CD4-positive, alpha-beta T cell treated with Interleukin-15 for 4 hours (primary cell): ENCODE data around the gene HES1.
"Not testable (repeated sequence)": the region's sequence is repeated elsewhere in the genome, so short reads cannot be mapped to it uniquely, and the experiment has no call there.

Experiments
- DNase-seq: peaks from one replicate; pipeline ENCODE4 v3.0.0-alpha.2; 2020; ENCODE audit warnings: low spot score

HES1 gene, protein sequence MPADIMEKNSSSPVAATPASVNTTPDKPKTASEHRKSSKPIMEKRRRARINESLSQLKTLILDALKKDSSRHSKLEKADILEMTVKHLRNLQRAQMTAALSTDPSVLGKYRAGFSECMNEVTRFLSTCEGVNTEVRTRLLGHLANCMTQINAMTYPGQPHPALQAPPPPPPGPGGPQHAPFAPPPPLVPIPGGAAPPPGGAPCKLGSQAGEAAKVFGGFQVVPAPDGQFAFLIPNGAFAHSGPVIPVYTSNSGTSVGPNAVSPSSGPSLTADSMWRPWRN

GRCh38 chr3:194135806-194136518 lies at the start of gene HES1:
Gene HES1, plus strand, starts transcription at chr3:194136148. Its CDS starts 233 bp downstream, at chr3:194136381.
- peak; percentile 7 for DNase-seq

DNA sequence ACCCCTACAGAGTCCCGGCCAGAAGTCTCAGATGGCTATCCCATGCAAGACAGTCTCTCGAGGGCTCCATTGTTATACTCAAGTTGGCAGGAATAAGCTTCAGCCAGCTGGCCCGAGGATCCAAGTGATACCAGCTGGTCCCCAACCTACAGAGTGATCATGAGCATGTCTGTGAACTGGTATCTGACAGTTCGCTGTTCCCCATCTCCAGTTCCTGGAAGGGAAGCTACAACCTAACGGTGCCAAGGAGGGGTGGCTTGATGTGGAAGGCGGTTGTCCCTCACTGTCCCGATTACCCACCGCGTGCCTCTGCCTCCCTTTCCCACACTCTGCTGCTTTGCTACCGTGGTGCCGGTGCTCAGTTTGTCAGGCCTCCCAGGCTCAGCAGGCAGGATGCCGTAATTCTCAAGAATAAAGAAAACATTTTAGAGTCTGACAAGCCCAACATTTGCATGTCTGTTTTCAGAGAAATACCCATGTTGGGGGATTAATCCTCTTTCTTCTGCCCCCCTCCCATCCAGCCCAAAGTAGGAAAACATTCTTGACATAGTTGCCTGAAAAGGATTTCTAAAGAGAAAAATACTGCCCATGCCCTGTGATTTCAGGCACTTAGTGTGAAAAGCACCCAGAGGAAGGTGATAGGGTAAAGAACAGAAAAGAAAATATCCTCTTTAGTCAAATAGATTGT lies 49.4 kb upstream of the HES1 start:
- no peak for DNase-seq

DNA sequence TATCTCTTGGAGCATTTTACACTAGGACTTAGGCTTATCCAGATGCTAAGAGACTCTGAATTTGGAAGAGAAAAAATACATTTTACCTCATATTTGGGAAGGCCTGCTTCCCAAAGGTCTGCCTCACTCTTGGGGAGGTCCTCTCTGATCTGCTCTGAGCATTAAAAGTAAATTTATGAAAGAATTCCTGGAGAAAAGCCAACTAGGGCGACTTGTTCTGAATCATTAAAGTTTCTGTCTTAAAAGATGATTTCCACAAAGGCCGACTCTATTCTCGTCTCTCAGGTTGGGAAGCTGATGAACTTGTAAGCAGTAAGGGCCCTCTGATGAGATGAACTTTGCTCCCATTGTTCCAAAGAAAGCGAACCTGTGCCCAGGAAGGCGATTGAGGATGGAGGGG lies 48.7 kb upstream of the HES1 start:
- DNase-seq = no peak

GRCh38 chr3:194087995-194088855 lies 47.7 kb upstream of the HES1 start:
- DNase-seq = no peak

- peak; percentile 38 for DNase-seq
Measured at GRCh38 chr3:194089357-194090177, 46.4 kb upstream of the HES1 start.

DNA sequence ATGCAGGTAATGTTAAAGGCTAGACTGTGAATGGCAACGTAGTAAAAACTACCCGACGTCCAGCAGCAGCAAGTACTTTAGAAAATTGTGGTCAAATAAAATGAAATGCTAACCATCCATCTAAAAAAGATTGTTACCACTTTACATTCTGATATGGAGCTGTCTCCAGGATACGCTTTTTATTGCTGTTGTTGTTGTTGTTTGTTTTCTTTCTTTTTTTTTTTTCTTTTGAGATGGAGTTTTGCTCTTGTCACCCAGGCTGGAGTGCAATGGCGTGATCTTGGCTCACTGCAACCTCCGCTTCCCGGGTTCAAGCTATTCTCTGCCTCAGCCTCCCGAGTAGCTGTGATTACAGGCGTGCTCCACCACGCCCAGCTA lies 45.8 kb upstream of the HES1 start:
- DNase-seq = not testable (repeated sequence)

DNA sequence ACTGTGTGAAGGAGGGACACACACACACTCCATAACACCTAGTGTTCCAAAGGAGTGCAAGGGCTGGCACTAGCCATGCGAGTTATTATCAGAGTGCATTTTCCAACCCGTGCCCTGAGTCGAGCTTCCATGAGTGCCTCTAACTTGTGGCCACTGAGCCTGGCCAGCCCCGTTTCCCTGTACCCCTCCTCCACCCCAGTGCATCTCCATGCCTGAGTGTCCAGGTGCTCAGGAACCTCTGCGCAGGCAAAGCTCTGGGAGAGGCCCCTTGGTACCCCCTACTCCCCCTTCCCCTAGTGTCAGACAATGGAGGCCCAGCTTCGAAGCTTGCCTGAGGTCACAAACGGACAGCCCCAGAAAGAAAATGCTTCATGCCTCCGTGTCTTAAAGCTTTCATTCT lies 45.2 kb upstream of the HES1 start:
- DNase-seq = no peak

- DNase-seq = no peak
Measured at GRCh38 chr3:194091141-194091540, 44.8 kb upstream of the HES1 start.

- not testable (repeated sequence) for DNase-seq
Measured at GRCh38 chr3:194091897-194092296, 44.1 kb upstream of the HES1 start.

DNA sequence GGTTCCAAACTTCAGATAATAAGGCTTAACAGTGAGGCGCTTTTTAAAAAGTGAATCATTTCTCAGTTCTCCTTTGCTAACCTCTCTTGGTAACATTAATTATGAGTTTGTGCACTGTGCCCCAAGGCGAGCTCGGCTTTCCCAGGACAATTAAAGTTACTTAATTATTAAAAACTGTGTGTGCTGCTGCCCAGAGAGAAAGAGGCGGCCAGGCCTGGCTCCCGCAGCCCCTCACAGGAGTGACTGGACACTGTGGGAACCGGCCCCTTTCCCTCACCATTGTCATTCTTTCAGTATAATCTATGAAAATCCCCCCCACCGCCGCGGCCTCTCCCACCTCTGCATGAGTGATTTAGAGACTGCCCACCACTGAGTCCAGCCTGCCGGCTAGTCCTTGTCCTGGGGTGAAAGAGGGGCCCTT lies 43.1 kb upstream of the HES1 start:
- no peak for DNase-seq

DNA sequence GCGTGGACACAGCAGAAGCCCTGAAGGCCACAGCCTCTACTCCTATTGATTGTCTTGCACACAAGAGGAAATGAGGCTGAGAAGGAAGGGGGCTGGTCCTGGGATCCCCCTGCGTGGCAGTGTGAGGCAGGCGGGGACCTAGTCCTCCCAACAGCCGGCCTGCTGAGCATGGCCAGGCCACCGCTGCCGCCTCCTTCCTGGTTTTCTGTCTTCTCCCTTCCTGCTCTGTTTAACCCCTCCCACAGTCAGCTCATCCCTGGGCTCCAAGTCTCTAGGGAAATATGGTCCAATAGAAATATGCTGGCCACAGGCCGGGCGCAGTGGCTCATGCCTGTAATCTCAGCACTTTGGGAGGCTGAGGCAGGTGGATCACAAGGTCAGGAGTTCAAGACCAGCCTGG lies 42.1 kb upstream of the HES1 start:
- no peak for DNase-seq

DNA sequence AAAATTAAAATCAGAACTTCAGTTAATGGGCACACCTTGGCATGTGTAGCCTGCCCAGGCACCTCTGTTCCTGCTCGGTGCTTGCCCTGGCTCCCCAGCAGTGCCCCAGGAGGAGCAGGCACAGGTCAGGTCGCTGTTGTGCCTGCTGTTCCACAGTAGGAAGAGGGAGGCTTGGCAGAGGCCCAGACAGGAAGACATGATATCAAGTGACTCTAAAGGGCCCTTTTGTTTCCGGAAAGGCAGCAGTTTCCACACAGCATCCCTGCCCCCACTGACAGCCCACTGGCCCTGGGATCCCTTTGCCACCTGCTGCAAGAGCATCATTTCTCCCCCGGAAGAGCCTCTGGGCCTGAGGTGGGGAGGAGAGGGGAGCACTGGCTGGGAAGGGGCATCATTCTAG lies 40.5 kb upstream of the HES1 start:
- no peak for DNase-seq

GRCh38 chr3:194095902-194096301 lies 40.0 kb upstream of the HES1 start:
- DNase-seq = no peak

DNA sequence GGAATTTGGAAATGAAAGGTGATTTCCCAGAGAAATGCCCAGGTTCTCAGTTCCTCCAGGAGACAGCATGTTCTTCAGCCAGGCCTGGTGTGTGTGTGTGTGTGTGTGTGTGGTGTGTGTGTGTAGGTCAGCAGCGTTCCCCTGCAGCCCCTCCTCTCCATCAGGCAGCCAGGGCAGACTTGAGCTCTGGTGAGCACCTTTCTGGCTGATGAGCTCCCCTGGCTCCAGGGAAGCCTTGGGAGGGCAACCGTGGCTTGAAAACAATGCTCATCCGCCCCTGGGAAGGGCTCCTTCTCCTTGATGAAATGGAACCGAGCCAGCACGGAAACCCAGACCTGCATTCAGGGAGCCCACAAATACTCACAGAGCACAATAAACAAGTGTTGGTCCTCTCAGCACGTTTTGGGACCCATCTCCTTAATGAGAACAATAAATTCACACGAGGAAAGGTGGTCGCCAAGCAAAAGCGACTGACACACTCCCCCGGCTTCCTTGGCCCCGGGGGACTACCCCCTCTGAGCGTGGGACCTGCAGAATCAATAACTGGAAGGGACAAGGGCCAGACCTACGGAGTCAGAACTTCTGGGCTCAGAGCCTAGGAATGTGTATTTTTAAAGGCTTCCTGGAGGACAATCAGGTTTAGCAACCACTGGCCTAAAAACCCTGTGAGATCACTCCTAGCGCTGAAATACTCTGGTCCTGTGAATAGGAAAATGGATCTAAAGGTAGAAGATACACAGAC lies 38.6 kb upstream of the HES1 start:
- DNase-seq = no peak

DNA sequence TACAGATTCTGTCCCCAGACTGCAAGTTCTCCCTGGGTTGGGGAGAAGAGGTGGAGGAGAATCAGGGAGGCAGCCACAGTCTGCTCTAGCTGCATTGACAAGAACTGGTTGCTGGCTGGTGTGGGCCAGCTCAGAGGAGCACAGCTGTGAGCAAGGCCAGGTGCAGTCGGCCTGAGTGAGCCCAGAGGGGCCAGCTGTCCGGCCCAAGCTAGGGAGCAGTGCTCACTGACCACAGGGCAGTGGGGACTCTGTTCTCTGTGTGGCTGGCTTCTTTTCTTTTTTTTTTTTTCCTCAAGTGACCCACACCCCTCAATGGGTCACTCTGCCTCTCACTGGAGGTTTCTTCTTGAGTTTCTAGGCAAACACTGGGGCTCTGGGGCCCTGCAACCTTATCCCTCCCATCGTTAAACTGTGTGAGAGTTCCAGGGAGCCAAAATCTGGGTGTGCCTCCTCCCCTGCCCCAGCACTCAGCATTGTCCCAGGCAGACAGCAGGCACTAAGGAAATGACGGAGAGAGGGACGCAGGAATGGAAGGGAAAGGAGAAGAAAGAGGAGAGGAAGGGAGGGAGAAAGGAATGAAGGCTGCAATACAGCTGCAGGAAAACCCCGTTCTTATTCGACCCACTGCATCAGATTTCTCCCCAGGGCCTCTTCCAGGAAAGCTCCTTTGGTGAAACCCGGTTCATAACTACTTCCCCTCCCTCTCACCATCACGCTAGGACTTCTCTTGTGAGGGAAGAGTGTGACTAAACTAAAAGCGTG lies 37.7 kb upstream of the HES1 start:
- no peak for DNase-seq

DNA sequence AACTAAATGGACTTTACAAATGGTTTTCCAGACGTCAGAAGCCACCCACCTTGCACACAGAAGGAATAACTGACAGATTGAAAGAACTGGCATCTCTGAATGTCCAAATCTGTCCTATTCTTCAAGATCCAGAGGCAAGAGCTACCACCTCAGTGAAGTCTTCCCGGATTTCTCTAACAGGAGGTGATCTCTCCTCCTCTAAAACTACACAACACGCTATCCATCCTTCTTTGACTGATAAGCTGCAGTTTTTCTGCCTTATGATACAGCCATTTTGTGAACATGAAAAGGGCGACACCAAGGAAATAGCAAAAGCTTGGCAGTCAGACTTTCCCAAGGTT lies 37.1 kb upstream of the HES1 start:
- no peak for DNase-seq

- DNase-seq = no peak
Measured at GRCh38 chr3:194099215-194099614, 36.7 kb upstream of the HES1 start.

GRCh38 chr3:194100856-194101390 lies 35.0 kb upstream of the HES1 start:
- no peak for DNase-seq

GRCh38 chr3:194101592-194102432 lies 34.1 kb upstream of the HES1 start:
- DNase-seq = no peak
